Right lobe of liver (tissue), 4 donors: Measurements from ENCODE around the gene USP38.

Source experiments
- POLR2A ChIP-seq: fragments of 450-650 bp; IDR thresholded peaks from one replicate; pipeline ENCODE4 v1.6.1; 2017; ENCODE audit warnings: antibody characterized with exemption, mild to moderate bottlenecking
- TF ChIP-seq, protein P1 (sequence below), 4 donors: fragments of 200-600 bp in 3 of 4; fragments of 450-650 bp in 1 of 4; IDR thresholded peaks; one replicate each; pipeline versions ENCODE4 v1.5.1 to v1.8.0; 2016 to 2022; ENCODE audit warnings: antibody characterized with exemption in 4 of 4, mild to moderate bottlenecking in 2 of 4
- donor health status: DM: no; HTN: no; CAD: no.
- donor health status: DM: no; HTN: no; CAD: no.
- donor health status: DM: no; HTN: yes; CAD: no.

DNA sequence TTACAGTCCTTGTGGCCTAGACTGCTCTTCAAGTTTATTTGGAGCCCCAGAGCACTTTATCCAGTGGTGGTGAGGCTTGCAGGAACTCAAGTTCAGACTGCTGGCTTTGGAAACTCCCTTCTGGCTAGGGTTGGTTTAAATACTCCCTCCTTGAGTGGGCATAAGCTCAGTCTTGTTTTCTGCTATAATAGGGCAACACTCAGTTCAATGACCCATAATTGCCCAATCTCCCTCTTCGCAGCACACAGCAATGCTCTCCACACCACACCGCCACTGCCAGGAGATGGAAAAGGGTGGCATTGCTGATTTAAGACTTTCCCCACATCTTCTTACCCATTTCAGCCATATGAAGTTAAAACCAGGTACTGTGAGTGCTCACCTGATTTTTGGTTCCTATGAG, 27.9 kb upstream of the USP38 start:
- TF ChIP-seq, protein P1, sequence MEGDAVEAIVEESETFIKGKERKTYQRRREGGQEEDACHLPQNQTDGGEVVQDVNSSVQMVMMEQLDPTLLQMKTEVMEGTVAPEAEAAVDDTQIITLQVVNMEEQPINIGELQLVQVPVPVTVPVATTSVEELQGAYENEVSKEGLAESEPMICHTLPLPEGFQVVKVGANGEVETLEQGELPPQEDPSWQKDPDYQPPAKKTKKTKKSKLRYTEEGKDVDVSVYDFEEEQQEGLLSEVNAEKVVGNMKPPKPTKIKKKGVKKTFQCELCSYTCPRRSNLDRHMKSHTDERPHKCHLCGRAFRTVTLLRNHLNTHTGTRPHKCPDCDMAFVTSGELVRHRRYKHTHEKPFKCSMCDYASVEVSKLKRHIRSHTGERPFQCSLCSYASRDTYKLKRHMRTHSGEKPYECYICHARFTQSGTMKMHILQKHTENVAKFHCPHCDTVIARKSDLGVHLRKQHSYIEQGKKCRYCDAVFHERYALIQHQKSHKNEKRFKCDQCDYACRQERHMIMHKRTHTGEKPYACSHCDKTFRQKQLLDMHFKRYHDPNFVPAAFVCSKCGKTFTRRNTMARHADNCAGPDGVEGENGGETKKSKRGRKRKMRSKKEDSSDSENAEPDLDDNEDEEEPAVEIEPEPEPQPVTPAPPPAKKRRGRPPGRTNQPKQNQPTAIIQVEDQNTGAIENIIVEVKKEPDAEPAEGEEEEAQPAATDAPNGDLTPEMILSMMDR (IDR thresholded peaks at IDR 0.05) = no peak
- TF ChIP-seq POLR2A = no peak
